ENCODE data around the gene MPZL3.
"Not testable (repeated sequence)": the region's sequence is repeated elsewhere in the genome, so short reads cannot be mapped to it uniquely, and the experiment has no call there.

MPZL3 gene

GRCh38 chr11:118212131-118212725 is 39.9 kb downstream of the MPZL3 start:
- peak in 2 of 4 experiments; percentile 21 to 22 for DNase-seq

- no peak for DNase-seq
Observed at GRCh38 chr11:118211006-118211405, 41.2 kb downstream of the MPZL3 start.

GRCh38 chr11:118210323-118210722 is 41.8 kb downstream of the MPZL3 start:
- DNase-seq, result no peak

GRCh38 chr11:118209033-118209432 is 43.1 kb downstream of the MPZL3 start:
- DNase-seq, result no peak

- no peak for DNase-seq
Observed at GRCh38 chr11:118207079-118207478, 45.1 kb downstream of the MPZL3 start.

- peak; percentile 64 to 93 (median 85) for DNase-seq
Observed at GRCh38 chr11:118206391-118207031, 45.7 kb downstream of the MPZL3 start.

GRCh38 chr11:118205606-118206378 is 46.4 kb downstream of the MPZL3 start:
- DNase-seq, result peak in 1 of 4 experiments; percentile 21

- DNase-seq, result no peak
Observed at GRCh38 chr11:118202599-118203422, 49.4 kb downstream of the MPZL3 start.

GRCh38 chr11:118201966-118202365 is 50.2 kb downstream of the MPZL3 start:
- no peak for DNase-seq

- no peak for DNase-seq
Observed at GRCh38 chr11:118200901-118201680, 51.1 kb downstream of the MPZL3 start.

- no peak for DNase-seq
Observed at GRCh38 chr11:118200497-118200896, 51.7 kb downstream of the MPZL3 start.

GRCh38 chr11:118199135-118199534 is 53.0 kb downstream of the MPZL3 start:
- DNase-seq, result no peak

GRCh38 chr11:118198370-118198769 is 53.8 kb downstream of the MPZL3 start:
- peak; percentile 79 to 92 (median 87) for DNase-seq

GRCh38 chr11:118194835-118195627 is 57.1 kb downstream of the MPZL3 start:
- DNase-seq, result peak in 3 of 4 experiments; percentile 40 to 55 (median 42)

GRCh38 chr11:118193910-118194566 is 58.1 kb downstream of the MPZL3 start:
- DNase-seq, result no peak

GRCh38 chr11:118192817-118193216 is 59.3 kb downstream of the MPZL3 start:
- not testable (repeated sequence) for DNase-seq

- not testable (repeated sequence) for DNase-seq
Observed at GRCh38 chr11:118190942-118191506, 61.1 kb downstream of the MPZL3 start.

- peak; percentile 22 to 79 (median 57) for DNase-seq
Observed at GRCh38 chr11:118186346-118187107, 65.6 kb downstream of the MPZL3 start.

All from suppressor macrophage (primary cell).